GM18520 (cell line): ENCODE data around the gene LPIN1.
"Not testable (repeated sequence)": the region's sequence is repeated elsewhere in the genome, so short reads cannot be mapped to it uniquely, and the experiment has no call there.

Experiments
- ATAC-seq: cut with Tn5 transposase; IDR thresholded peaks from one replicate; pipeline ENCODE4 v1.9.1; 2021; ENCODE audit not compliant: unreplicated experiment

LPIN1 gene

DNA sequence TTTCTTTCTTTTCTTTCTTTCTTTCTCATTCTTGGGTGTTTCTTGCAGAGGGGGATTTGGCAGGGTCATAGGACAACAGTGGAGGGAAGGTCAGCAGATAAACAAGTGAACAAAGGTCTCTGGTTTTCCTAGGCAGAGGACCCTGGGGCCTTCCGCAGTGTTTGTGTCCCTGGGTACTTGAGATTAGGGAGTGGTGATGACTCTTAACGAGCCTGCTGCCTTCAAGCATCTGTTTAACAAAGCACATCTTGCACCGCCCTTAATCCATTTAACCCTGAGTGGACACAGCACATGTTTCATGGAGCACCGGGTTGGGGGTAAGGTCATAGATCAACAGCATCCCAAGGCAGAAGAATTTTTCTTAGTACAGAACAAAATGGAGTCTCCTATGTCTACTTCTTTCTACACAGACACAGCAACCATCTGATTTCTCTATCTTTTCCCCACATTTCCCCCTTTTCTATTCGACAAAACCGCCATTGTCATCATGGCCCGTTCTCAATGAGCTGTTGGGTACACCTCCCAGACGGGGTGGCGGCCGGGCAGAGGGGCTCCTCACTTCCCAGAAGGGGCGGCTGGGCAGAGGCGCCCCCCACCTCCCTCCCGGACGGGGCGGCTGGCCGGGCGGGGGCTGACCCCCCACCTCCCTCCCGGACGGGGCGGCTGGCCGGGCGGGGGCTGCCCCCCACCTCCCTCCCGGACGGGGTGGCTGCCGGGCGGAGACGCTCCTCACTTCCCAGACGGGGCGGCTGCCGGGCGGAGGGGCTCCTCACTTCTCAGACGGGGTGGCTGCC lies 12.9 kb downstream of the LPIN1 start:
- ATAC-seq: not testable (repeated sequence)

DNA sequence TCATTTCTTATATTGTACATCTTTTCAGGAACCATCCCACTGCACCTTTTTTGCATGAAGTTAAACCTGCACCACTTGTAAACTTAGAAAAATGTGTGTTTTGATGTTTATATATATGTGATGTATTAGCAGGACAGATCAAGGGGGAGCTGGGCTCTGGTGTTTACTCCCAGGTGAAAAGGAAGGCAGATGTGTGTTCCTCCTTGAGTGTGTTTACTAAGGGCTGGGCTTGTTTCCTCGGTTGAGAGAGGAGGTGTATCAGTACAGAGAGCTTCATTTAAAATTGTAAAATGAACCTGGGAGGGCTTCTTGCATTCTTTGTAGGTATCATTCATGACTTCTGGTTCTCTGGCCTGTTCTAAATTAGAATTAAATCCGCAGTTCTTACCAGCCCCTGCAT lies 14.8 kb downstream of the LPIN1 start:
- no peak for ATAC-seq

DNA sequence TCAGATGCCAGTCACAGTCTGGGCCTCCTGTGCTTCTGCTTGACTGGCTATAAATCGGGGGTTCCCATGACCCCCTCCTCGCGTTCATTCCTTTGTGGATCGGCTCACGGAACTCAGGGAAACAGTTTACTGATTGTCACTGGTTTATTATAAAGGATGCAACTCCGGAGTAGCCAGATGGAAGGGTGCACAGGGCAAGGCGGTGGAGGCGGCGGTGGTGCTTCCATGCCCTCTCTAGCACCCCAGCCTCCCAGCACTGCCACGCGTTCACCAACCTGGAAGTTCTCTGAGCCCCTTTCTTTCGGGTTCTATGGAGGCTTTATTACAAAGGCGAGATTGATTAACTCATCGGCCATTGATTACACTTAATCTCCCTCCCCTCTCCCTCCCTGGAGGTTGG lies 15.6 kb downstream of the LPIN1 start:
- ATAC-seq: no peak

GRCh38 chr2:11762799-11763461 lies 16.5 kb downstream of the LPIN1 start:
- ATAC-seq: no peak

DNA sequence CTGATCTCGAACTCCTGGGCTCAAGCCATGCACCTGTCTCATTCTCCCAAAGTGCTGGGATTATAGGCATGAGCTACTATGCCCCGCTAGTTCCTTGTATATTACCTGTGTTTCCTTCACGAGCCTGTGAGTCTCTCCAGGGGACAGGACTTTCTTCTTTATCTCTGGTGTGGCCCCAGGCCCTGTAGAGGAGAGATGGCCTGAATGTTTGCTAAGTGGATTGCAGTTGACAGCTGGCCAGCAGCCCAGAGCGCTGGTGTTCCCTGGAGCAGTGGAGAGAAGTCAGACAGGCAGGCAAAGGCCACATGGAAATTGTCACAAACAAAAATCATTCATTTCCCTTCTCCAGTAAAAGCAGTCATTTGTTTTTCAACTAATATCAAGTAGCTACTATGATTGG lies 17.9 kb downstream of the LPIN1 start:
- no peak for ATAC-seq

DNA sequence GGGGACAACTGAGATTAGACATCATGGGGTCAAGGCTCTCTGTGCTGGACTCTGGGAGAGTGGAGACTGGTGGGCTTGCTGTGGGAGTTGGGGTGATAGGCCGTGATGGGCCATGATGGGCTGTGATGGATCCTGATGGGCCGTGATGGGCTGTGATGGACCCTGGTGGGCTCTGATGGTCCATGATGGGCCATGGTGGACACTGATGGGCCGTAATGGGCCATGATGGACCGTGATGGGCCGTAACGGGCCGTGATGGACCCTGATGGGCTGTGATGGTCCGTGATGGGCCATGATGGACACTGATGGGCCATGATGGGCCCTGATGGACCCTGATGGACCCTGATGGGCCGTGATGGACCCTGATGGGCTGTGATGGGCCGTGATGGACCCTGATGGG lies 18.5 kb downstream of the LPIN1 start:
- ATAC-seq: no peak

DNA sequence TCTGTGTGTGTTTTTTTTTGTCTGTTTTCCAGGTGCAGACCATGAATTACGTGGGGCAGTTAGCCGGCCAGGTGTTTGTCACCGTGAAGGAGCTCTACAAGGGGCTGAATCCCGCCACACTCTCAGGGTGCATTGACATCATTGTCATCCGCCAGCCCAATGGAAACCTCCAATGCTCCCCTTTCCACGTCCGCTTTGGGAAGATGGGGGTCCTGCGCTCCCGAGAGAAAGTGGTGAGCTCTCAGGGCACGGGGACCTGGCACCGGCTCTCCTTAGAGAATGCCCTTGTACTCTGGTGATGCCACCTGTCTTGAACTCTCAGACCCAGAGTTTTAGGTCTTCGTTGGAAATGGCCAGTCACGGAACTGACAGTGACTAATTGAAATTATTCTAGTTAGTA lies 19.1 kb downstream of the LPIN1 start:
- ATAC-seq: no peak

GRCh38 chr2:11766016-11766415 lies 19.6 kb downstream of the LPIN1 start:
- no peak for ATAC-seq

- no peak for ATAC-seq
Measured at GRCh38 chr2:11767779-11768178, 21.3 kb downstream of the LPIN1 start.

GRCh38 chr2:11768946-11769345 lies 22.5 kb downstream of the LPIN1 start:
- no peak for ATAC-seq

DNA sequence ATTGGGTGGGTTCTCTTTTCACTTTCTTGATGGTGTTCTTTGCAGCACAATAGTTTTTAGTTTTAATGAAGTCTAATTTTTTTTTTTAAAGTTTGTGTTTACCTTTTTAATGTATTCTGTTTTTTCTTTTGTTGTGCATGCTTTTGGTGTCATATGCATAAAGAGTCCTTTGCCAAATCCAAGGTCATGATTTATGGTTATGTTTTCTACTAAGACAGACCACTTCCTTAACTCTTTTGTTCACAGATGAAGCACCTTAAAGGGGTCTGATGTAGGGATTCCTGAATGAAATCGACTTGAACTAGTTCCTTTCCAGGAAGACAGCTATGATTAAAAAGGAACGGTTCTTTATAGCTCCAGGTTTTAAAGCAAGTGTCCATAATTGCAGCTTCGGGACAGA lies 23.1 kb downstream of the LPIN1 start:
- ATAC-seq: no peak

DNA sequence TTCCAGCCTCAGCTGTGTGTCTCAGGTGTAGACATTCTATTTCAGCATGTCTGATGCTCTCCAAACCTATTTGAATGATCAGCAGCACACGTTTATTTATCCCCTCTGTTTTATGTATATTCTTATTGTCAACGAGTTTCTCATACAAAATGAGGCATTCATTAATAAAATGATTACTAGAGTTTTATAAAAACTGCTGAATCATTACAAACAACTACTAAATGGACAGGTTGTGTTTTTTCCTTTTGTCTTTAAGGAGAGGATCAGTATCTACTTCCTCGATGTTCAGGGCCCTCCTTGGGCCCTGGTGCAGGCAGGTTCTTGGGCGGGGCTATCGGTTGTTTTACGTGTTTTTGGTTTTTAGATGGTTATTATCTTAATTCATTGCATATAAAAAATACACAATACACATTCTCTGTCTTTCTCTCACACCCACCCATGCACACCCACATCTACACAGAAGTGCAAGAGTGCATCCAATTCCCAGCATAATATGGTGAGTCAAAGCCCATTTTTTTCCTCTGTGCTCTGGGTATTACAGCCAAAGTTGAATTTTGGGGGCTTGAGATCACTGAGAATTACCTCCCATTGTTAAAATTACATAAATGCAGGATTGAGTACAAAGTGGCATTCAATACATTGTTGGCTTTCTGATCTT lies 24.2 kb downstream of the LPIN1 start:
- ATAC-seq: no peak

- ATAC-seq: no peak
Measured at GRCh38 chr2:11771971-11772615, 25.7 kb downstream of the LPIN1 start.

DNA sequence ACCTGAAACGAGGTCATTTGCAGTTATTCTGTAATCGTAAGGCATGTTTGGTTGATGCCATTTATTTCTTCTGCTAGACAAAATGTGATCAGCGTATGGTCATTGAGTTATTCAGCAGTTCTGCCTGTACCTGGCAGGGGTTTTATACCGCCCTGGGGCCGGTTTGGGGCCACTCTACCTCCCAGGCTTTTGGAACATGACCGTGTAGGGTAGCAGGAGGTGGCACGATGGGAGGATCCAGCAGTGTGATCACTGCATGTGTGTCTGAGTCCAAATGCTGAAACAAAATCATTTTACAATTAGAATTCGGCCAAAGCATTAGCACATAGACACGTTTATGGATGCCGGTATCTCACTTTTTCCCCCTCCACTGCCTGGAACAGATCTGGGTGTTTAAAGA lies 26.7 kb downstream of the LPIN1 start:
- no peak for ATAC-seq

GRCh38 chr2:11773747-11774525 lies 27.5 kb downstream of the LPIN1 start:
- no peak for ATAC-seq

- no peak for ATAC-seq
Measured at GRCh38 chr2:11774600-11774999, 28.2 kb downstream of the LPIN1 start.

- peak; percentile 79 for ATAC-seq
Measured at GRCh38 chr2:11775384-11775783, 29.0 kb downstream of the LPIN1 start.

GRCh38 chr2:11777066-11777782 lies 30.8 kb downstream of the LPIN1 start:
- ATAC-seq: no peak

DNA sequence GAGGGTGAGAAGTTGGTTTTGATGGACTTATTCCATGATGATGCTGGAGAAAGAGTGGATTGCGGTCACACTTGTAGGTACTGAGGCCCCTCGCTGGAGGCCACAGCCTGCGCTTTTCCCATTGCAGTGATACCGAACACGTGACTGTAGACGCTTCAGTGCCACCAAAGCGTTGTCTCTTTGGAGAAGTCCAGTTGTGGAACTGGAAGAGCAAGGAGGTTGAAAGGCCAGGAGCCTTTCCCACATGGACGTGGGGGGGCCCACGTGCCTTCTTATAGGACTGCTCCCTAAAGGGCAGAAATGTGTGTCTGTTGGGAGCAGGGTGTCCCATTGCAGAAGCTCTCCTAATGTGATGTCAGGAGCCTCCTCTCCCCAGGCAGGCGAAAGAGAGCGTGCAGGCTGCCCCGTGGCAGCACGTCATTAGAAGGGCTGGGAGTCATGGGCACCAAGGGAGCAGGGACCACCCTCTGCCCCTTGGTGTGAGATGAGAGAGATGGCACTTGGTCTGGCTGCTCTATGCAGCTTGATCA lies 31.5 kb downstream of the LPIN1 start:
- no peak for ATAC-seq

DNA sequence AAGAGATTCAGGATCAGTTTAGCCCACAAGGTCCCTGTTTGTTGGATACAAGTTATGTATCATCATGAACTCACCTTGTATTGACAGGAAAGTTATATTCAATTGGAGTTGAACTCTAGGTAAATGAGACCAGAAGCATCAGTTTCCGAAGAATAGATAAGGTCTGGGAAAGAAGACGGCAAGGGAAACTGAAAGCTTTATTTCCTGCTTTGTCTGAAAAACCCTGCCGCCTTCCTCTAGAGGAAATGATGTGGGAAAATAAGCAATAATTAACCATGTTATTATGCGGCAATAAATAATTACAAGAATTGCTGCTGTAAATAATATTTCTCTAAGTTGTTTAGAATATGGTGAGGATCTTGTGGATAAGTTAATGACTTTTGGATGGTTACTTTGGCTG lies 32.0 kb downstream of the LPIN1 start:
- no peak for ATAC-seq
